DMS153 (cell line): ENCODE data around the gene FOXC2.

Source experiments
- DNase-seq: peaks from one replicate; lab custom pipeline; 2025; lab: John Stamatoyannopoulos, UW

The FOXC2 gene

GRCh38 chr16:86590501-86591144, 24.0 kb downstream of the FOXC2 start:
- no peak for DNase-seq

DNA sequence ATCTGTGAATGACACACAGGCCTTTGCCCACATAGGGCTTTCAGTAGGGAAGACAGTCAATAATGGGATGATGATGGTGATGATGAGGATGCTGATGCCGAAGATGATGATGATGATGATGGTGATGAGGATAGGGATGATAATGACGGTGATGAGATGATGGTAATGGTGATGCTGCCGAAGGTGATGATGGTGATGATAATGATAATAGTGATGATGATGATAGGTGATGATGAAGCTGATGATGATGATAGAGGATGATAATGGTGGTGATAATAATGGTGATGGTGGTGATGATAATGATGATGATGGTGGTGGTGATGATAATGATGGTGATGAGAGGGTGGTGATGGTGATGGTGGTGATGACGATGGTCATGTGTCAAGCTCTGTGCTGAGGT, 24.6 kb downstream of the FOXC2 start:
- no peak for DNase-seq

- no peak for DNase-seq
Measured at GRCh38 chr16:86593913-86594620, 27.4 kb downstream of the FOXC2 start.

- DNase-seq = no peak
Measured at GRCh38 chr16:86594721-86595120, 28.1 kb downstream of the FOXC2 start.

DNA sequence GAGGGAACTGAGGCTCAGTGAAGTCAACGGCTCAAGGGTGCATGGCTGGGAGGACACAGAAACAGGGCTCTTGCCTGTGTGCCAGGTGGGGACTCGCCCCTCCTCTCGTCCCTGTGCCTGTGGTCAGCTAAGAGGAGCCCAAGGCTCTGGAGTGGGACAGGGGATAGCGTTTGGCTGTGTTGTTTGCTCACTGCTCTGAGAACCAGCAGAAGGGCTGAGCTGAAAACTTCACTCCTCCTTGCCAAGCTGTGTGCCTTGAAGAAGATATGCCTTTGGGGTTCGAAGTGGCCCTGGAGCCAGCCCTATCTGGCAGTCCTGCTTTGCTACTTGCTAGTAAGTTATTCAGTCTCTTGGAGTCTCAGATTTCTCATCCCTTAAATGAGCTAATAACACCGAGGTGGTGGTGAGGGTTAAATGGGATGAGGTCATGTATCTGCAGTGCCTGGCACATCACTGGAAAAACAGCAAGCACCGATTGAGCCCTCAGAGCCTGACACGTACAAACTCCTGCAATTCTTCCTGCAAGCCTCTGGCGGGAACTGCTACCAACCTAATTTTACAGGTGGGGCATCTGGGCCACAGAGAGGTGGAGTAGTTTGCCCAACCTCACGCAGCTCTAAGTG, 29.5 kb downstream of the FOXC2 start:
- no peak for DNase-seq

DNA sequence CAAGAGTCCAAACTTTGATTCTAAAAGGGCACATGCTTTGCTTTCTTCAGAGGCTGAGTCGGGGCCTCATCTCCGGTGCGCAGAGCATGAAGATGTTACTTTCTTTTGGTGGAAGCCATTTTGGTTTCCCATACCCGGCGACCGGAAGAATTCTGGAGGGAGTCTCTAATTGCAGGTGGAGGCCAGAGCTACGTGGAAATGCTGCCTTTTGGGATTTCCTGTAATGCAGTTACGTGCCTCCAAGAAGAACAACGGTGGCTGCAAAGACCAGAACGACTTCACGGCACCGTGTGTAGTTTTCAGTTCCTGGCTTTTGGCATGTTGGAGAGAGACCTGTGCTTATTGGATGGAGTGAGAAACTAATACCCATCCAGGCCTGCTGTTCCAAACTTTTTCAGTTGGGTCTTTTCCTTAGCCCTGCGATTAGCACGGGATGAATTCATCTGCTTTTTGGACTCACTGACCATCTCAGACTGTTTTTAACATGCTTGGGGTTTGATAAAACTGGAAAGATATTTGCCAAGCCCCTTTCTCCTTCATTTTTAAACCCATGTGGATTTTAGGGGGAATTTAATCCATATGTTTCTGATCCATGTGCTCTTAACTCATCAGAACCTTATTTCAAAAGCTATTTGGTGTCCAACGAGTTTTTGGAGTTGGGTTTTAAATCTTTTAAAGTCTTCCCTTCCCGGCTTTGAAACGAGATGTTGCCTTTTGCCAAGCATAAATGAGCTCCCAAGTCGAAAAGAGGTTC, 30.7 kb downstream of the FOXC2 start:
- no peak for DNase-seq

GRCh38 chr16:86597880-86598606, 31.4 kb downstream of the FOXC2 start:
- DNase-seq = no peak

DNA sequence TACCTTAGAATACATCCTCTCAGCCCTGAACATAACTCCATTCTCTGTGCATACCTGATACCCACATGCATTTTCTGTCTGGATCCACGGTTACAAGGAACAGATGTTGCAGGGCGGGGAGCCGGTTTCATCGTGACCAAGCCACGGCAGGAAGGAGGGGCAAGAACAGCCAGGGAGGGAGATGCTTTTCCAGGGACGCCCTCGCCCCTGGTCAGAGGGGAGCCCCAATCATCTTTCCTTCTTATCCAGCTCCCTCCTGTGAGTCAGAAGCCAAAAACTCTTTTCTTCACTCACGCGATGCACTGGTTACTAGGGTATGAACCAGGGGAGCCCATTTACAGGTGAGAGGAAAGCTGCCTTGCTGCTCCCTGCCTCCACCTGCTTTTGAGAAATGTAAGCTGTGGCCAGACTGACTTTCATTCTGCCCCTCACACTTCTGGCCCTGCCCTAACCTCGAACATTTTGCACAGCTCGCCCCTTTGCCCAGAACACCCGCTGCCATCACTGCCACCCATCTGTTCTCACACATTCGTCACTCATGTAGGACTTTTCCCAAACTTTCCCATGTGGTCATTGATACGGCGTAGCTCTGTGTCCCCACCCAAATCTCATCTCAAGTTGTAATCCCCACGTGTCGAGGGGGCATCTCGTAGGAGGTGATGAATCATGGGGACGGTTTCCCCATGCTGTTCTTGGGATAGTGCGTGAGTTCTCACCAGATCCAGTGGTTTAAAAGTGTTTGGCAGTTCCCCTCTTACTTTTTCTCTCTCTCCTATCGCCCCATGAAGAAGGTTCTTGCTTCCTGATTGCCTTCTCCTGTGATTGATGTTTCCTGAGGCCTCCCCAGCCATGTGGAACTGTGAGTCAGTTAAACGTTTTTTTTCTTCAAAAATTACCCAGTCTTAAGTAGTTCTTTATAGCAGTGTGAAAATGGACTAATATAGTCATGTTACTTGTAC, 32.3 kb downstream of the FOXC2 start:
- no peak for DNase-seq

GRCh38 chr16:86601356-86601755, 34.7 kb downstream of the FOXC2 start:
- no peak for DNase-seq

DNA sequence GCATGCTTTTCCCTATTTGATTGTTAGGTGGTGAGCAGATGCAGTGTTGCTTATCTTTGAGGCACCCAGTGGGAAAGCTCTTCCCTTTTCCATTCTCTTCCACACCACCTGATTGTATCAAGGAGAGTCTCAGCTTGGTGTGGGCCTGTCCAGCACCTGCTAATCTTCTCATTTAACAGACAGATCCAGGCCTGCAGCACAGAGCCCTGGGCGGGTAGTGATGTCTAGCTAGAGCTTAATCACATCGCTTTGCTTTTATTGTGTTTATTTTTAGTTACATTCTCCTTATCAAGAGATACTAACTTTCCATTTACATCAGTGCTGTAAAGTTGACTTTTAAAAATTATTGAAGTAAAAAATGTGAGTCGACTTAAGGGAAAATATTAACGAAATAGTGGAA, 35.9 kb downstream of the FOXC2 start:
- DNase-seq = no peak

DNA sequence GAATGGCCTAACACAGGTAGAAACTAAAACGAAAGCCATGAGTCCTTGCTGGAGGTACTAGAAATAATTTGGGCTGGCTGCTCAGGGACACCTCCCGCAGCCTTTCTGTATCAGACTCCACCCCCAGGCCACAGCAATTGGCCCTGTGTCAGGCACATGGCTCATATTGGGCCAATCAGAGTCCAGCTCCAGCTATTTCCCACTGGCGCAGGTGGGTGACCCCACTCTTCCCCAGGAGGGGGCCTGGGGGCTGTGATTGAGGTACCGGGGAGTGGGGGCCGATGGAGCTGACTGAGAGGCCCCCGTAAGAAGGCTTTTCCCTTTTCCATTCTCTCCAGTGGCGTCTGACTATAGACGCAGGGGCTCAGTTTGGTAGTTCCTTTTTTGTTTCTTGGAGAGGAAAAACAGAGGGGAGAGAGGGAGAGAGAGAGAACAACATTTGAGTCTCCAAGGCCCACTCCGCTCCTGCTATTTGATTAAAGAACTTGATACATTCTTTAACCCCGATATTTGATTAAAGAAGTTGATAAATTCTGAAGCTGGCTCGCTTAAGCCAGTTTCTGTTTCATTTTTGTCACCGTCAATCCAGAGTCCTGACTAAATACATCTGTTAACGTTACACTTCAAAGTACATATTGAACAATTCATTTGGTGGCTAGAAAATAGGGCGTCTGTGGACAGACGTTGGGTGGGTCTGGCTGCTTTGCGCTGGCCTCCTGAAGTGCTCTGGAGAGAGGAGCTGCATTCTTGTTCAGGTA, 38.0 kb downstream of the FOXC2 start:
- DNase-seq = no peak

- no peak for DNase-seq
Measured at GRCh38 chr16:86605950-86606349, 39.3 kb downstream of the FOXC2 start.

GRCh38 chr16:86608301-86608747, 41.7 kb downstream of the FOXC2 start:
- DNase-seq = no peak

DNA sequence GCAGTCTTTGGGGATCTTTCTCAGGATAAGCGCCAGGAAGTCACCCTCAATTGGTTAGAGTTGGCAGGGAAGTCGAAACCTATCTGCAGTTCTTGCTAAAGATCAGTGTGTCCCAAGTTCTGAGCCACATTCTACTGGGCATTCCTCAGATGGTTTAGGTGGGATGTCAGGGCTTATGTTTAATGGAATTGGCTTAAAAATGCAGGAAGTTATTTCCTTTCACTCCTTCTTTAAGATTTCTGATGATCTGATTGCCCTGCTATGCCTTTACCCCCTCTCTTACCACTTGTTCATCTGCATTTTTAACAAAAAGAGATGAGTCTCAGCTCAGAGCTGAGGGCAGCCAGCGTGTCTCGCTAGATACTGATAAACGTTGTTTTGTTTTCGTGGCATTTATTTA, 42.5 kb downstream of the FOXC2 start:
- DNase-seq = no peak

DNA sequence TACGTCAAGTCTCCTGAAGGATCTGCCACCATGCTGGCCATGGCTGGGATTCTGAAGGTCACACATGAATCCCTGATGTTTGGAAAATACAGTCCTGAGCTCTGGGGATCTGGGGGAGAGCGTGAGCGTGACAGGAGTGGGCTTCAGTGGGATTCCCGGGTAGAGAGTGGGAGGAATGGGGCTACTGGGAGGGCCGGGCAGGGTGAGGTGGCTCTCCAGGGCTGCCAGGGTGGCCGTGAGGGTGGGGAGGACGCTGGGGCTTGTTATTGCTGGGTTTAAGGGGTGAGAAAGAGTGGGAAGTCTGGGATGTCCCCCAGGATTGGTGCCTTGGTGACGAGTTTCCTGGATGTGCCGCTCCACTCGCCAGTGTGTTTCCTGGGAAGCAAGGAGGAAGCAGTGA, 43.0 kb downstream of the FOXC2 start:
- no peak for DNase-seq

GRCh38 chr16:86610779-86611524, 44.3 kb downstream of the FOXC2 start:
- DNase-seq = no peak

DNA sequence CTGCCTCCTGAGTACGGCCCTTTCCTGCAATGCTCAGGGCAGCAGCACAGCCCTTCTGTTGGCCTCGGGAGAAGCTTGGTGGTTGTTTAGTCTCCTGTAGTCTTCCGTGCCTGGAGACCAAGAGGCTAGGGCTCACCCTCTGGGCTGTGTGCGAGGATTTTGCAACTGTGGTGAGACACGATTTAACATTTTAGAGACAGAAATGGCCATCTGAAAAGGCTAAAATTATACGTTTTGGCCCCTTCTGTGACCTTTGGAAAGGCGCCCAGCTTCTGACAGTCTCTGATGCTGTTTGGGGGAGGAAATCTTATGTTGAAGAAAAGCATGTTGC, 44.9 kb downstream of the FOXC2 start:
- no peak for DNase-seq

DNA sequence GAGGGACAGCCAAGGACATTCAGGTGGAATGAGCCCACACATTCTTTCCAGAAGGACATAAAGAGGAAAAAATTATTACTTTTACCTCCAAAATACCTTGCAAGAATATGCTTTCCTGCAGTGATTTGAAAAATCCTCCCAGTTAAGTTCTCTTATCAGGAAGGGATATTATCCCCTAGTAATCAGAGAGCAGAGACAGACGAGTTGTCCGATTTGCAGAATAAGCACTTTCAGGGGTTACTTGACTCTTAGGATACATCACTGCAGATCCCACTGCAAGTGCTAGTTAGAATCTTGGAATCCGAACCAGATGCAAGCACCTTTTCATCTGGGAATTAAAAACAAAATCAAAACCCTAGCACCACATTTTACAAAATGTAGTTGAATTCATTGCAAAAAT, 45.3 kb downstream of the FOXC2 start:
- no peak for DNase-seq

- no peak for DNase-seq
Measured at GRCh38 chr16:86614699-86615098, 48.1 kb downstream of the FOXC2 start.

GRCh38 chr16:86616906-86617305, 50.3 kb downstream of the FOXC2 start:
- no peak for DNase-seq
